K562 (cell line): ENCODE results near the gene PRR36. TPM values are rescaled to one million over a fixed set of nuclear protein-coding genes. Genes with fewer than 3 reads are reported as not detected.

ENCODE experiments used
- C11orf30 ChIP-seq: fragments of 450-650 bp; IDR thresholded peaks from 2 replicates; pipeline ENCODE4 v1.6.1; 2016; ENCODE audit warnings: low read depth, mild to moderate bottlenecking
- CBX5 ChIP-seq: IDR thresholded peaks from 2 replicates; pipeline ENCODE4 v1.6.1; 2014; ENCODE audit warnings: low read depth, borderline replicate concordance
- CCNT2 ChIP-seq: IDR thresholded peaks from 2 replicates; pipeline ENCODE4 v1.6.1; 2011; ENCODE audit warnings: borderline replicate concordance, low read depth, mild to moderate bottlenecking, moderate library complexity, mixed read lengths, low read length; ENCODE audit not compliant: insufficient read length; ENCODE audit errors: extremely low read depth
- FOXA1 ChIP-seq: fragments of 450-650 bp; IDR thresholded peaks from 2 replicates; pipeline ENCODE4 v1.6.1; 2016; ENCODE audit warnings: mild to moderate bottlenecking, borderline replicate concordance
- FOXK1 ChIP-seq: sonication (generic); formaldehyde crosslinking; IDR thresholded peaks from 2 replicates; pipeline ENCODE4 v1.8.0; 2022; ENCODE audit warnings: missing genetic modification reagents, mild to moderate bottlenecking, borderline replicate concordance
- FOXO4 ChIP-seq: fragments of 450-650 bp; formaldehyde crosslinking; IDR thresholded peaks from 2 replicates; pipeline ENCODE4 v1.4.0; 2020; ENCODE audit warnings: mild to moderate bottlenecking, moderate library complexity
- HDAC6 ChIP-seq: IDR thresholded peaks from 2 replicates; pipeline ENCODE4 v1.6.1; 2012; ENCODE audit warnings: low read depth, mild to moderate bottlenecking, control low read depth, inconsistent platforms, low read length, moderate library complexity
- HNRNPLL ChIP-seq: fragments of 200-400 bp; formaldehyde crosslinking; IDR thresholded peaks from 2 replicates; pipeline ENCODE4 v1.6.1; 2017; ENCODE audit warnings: low read length, low read depth, mild to moderate bottlenecking; ENCODE audit not compliant: poor library complexity, severe bottlenecking
- NUFIP1 ChIP-seq: fragments of 450-650 bp; IDR thresholded peaks from 2 replicates; pipeline ENCODE4 v1.6.1; 2018; ENCODE audit not compliant: partially characterized antibody
- PPARD ChIP-seq: fragments of 250-450 bp; sonication (Bioruptor Pico); IDR thresholded peaks from 2 replicates; pipeline ENCODE4 v1.8.0; 2022; ENCODE audit warnings: inconsistent platforms, mild to moderate bottlenecking, moderate library complexity
- RBM25 ChIP-seq: fragments of 200-400 bp; formaldehyde crosslinking; IDR thresholded peaks from 2 replicates; pipeline ENCODE4 v1.6.1; 2018; ENCODE audit warnings: low read length, low read depth, moderate library complexity; ENCODE audit not compliant: severe bottlenecking
- RUNX1 ChIP-seq: sonication (generic); IDR thresholded peaks from 2 replicates; pipeline ENCODE4 v1.6.1; 2016; ENCODE audit warnings: antibody characterized with exemption, low read depth
- SIRT6 ChIP-seq: IDR thresholded peaks from one replicate; pipeline ENCODE4 v1.6.1; 2012; ENCODE audit warnings: low read depth, mild to moderate bottlenecking, control low read depth, inconsistent platforms, low read length, moderate library complexity
- SIX5 ChIP-seq, 2 experiments: IDR thresholded peaks; 2 replicates each; pipeline ENCODE4 v1.6.1; 2011; ENCODE audit warnings: low read length in 2 of 2, borderline replicate concordance in 1 of 2, low read depth in 1 of 2, mild to moderate bottlenecking in 1 of 2, moderate library complexity in 1 of 2; ENCODE audit not compliant: insufficient read depth in 1 of 2
- SREBF2 ChIP-seq: sonication (generic); formaldehyde crosslinking; IDR thresholded peaks from 2 replicates; pipeline ENCODE4 v1.4.0; 2020; ENCODE audit warnings: mild to moderate bottlenecking, missing genetic modification reagents
- TEAD4 ChIP-seq, 2 experiments: sonication (generic) in 1 of 2; formaldehyde crosslinking in 1 of 2; IDR thresholded peaks; 2 replicates each; pipeline versions ENCODE4 v1.6.1 to v1.8.0; 2012 to 2022; ENCODE audit warnings: borderline replicate concordance in 1 of 2, inconsistent platforms in 1 of 2, low read length in 1 of 2, mild to moderate bottlenecking in 1 of 2, missing genetic modification reagents in 1 of 2
- ZHX1 ChIP-seq: fragments of 150-350 bp; conservative IDR thresholded peaks from 2 replicates; pipeline ENCODE4 v1.6.1; 2014; ENCODE audit warnings: low read length
- ZNF668 ChIP-seq: fragments of 250-450 bp; sonication (Bioruptor Pico); IDR thresholded peaks from 2 replicates; pipeline ENCODE4 v1.8.0; 2022; ENCODE audit warnings: mild to moderate bottlenecking, inconsistent platforms
- ZNF717 ChIP-seq: fragments of 250-450 bp; sonication (Bioruptor Pico); IDR thresholded peaks from 2 replicates; pipeline ENCODE4 v1.5.0; 2021
- polyA plus RNA-seq, 8 experiments: library from polyadenylated mRNA; depleted of rRNA in 4 of 8; stranded (reverse) in 5 of 8; unstranded in 3 of 8; fragments of >200 nt; fragmentation: Nextera tagmentation in 2 of 8; fragmentation: Illumina TruSeq in 1 of 8; extraction: Ambion mirVana in 2 of 8; extraction: Trizol in 1 of 8; gene quantifications; 2 replicates each; pipeline versions ENCODE4 v1.2.1 to v1.2.3, GENCODE V29; 2011 to 2014; ENCODE audit warnings: inconsistent platforms in 1 of 8, missing spikeins in 1 of 8
- total RNA-seq, 7 experiments: library from RNA; depleted of rRNA in 6 of 7; stranded (reverse); fragments of >200 nt in 6 of 7; fragmentation: Illumina TruSeq in 2 of 7; extraction: Trizol in 2 of 7; gene quantifications; 2 replicates each; pipeline versions ENCODE4 v1.2.1 to v1.2.3, GENCODE V29; 2011 to 2021; ENCODE audit warnings: low replicate concordance in 1 of 7
- TF ChIP-seq, protein P1 (sequence below): fragments of 450-650 bp; formaldehyde crosslinking; conservative IDR thresholded peaks from 2 replicates; pipeline ENCODE4 v1.4.0; 2022; ENCODE audit warnings: mild to moderate bottlenecking, missing genetic modification characterization
- TF ChIP-seq, protein P2 (sequence below): sonication (generic); formaldehyde crosslinking; IDR thresholded peaks from 2 replicates; pipeline ENCODE4 v1.8.0; 2022; ENCODE audit warnings: missing genetic modification reagents, mild to moderate bottlenecking, moderate library complexity, borderline replicate concordance

PRR36 gene
- total and polyA plus RNA-seq, 9 of the 15 experiments (the other 6 are each of a cell fraction or from before 2014, with no cell fraction given): 0.05 to 0.42 (median 0.06) TPM; not detected in 6

- no peak for TF ChIP-seq RUNX1
- no peak for TF ChIP-seq TEAD4 (IDR thresholded peaks at IDR 0.05; ENCODE audit: low read length)
- TF ChIP-seq TEAD4 (CRISPR knock-in tag; IDR thresholded peaks at IDR 0.05; ENCODE audit: borderline replicate concordance): no peak
- TF ChIP-seq SIRT6: no peak
- TF ChIP-seq, protein P1, sequence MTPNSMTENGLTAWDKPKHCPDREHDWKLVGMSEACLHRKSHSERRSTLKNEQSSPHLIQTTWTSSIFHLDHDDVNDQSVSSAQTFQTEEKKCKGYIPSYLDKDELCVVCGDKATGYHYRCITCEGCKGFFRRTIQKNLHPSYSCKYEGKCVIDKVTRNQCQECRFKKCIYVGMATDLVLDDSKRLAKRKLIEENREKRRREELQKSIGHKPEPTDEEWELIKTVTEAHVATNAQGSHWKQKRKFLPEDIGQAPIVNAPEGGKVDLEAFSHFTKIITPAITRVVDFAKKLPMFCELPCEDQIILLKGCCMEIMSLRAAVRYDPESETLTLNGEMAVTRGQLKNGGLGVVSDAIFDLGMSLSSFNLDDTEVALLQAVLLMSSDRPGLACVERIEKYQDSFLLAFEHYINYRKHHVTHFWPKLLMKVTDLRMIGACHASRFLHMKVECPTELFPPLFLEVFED (CRISPR knock-in tag): no peak
- no peak for TF ChIP-seq SREBF2
- TF ChIP-seq SIX5 (IDR thresholded peaks at IDR 0.05; ENCODE audit: borderline replicate concordance in 1 of 2, insufficient read depth in 1 of 2, low read depth in 1 of 2, low read length in 2 of 2): no peak
- no peak for TF ChIP-seq HNRNPLL
- TF ChIP-seq CBX5: peak; percentile 9; the same call in 1 of the 2 replicates
- no peak for TF ChIP-seq FOXA1
- no peak for TF ChIP-seq HDAC6
- no peak for TF ChIP-seq ZNF668 (CRISPR knock-in tag)
- TF ChIP-seq ZNF717: no peak
- TF ChIP-seq RBM25: no peak
- TF ChIP-seq FOXO4 (CRISPR knock-in tag): no peak
- TF ChIP-seq CCNT2: peak; percentile 73
- TF ChIP-seq FOXK1: no peak
- TF ChIP-seq PPARD (CRISPR knock-in tag): no peak
- TF ChIP-seq, protein P2, sequence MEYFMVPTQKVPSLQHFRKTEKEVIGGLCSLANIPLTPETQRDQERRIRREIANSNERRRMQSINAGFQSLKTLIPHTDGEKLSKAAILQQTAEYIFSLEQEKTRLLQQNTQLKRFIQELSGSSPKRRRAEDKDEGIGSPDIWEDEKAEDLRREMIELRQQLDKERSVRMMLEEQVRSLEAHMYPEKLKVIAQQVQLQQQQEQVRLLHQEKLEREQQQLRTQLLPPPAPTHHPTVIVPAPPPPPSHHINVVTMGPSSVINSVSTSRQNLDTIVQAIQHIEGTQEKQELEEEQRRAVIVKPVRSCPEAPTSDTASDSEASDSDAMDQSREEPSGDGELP (CRISPR knock-in tag): 0 out of 2 replicates have a peak, but pooled peaks have one; percentile 24
- no peak for TF ChIP-seq ZHX1
- no peak for TF ChIP-seq NUFIP1
- TF ChIP-seq C11orf30: no peak; the same call in 1 of the 2 replicates
These were observed 5.3 kb downstream of the PRR36 start (continued) for GRCh38 chr19:7868671-7869452.
